Right lobe of liver (tissue), 4 donors: Measurements from ENCODE around the gene NEB.

ENCODE experiments used
- POLR2A ChIP-seq: fragments of 450-650 bp; IDR thresholded peaks from one replicate; pipeline ENCODE4 v1.6.1; 2017; ENCODE audit warnings: antibody characterized with exemption, mild to moderate bottlenecking
- TF ChIP-seq, protein P1 (sequence below), 4 donors: fragments of 200-600 bp in 3 of 4; fragments of 450-650 bp in 1 of 4; IDR thresholded peaks; one replicate each; pipeline versions ENCODE4 v1.5.1 to v1.8.0; 2016 to 2022; ENCODE audit warnings: antibody characterized with exemption in 4 of 4, mild to moderate bottlenecking in 2 of 4
- donor health status: DM: no; HTN: no; CAD: no.
- donor health status: DM: no; HTN: no; CAD: no.
- donor health status: DM: no; HTN: yes; CAD: no.

DNA sequence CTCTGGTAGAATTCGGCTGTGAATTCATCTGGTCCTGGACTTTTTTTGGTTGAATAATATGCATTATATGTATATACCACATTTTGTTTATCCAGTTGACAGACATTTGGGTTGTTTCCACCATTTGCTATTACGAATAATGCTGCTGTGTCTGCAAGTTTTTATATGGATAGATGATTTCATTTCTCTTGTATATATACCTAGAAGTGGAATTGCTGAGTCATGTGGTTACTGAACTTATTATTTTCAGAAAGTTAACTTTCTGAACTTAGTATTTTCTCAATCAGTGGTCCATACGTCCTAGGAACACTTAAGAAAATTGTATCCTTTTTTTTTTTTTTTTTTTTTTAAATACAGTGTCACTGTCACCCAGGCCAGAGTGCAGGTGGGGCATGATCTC is 261.3 kb downstream of the NEB start:
- TF ChIP-seq, protein P1, sequence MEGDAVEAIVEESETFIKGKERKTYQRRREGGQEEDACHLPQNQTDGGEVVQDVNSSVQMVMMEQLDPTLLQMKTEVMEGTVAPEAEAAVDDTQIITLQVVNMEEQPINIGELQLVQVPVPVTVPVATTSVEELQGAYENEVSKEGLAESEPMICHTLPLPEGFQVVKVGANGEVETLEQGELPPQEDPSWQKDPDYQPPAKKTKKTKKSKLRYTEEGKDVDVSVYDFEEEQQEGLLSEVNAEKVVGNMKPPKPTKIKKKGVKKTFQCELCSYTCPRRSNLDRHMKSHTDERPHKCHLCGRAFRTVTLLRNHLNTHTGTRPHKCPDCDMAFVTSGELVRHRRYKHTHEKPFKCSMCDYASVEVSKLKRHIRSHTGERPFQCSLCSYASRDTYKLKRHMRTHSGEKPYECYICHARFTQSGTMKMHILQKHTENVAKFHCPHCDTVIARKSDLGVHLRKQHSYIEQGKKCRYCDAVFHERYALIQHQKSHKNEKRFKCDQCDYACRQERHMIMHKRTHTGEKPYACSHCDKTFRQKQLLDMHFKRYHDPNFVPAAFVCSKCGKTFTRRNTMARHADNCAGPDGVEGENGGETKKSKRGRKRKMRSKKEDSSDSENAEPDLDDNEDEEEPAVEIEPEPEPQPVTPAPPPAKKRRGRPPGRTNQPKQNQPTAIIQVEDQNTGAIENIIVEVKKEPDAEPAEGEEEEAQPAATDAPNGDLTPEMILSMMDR (IDR thresholded peaks at IDR 0.05): no peak
- TF ChIP-seq POLR2A: no peak
